Loucy (cell line): ENCODE results near the gene TPI1.

Source experiments
- H2AFZ ChIP-seq: fragments of 200-600 bp; sonication (generic); 2 replicates; pipeline ENCODE4 v1.6.0; 2016; ENCODE audit warnings: antibody characterized with exemption, mild to moderate bottlenecking, low read length, moderate library complexity
- H3F3A ChIP-seq: fragments of 200-600 bp; 2 replicates; pipeline ENCODE4 v1.6.0; 2016; ENCODE audit warnings: antibody characterized with exemption, low read depth, mild to moderate bottlenecking
- H3K27me3 ChIP-seq: fragments of 200-600 bp; sonication (generic); 2 replicates; pipeline ENCODE4 v1.6.1; 2014; ENCODE audit warnings: low read length, mild to moderate bottlenecking; ENCODE audit not compliant: insufficient read depth, poor library complexity, severe bottlenecking
- H3K36me3 ChIP-seq: fragments of 200-600 bp; sonication (generic); 2 replicates; pipeline ENCODE4 v1.6.1; 2016; ENCODE audit warnings: low read length; ENCODE audit not compliant: insufficient read depth
- H3K4me1 ChIP-seq: fragments of 200-600 bp; sonication (generic); 2 replicates; pipeline ENCODE4 v1.5.1; 2014; ENCODE audit warnings: low read length, mild to moderate bottlenecking; ENCODE audit not compliant: insufficient read depth, poor library complexity, severe bottlenecking
- H3K4me2 ChIP-seq: fragments of 200-600 bp; sonication (generic); 2 replicates; pipeline ENCODE4 v1.6.0; 2014; ENCODE audit warnings: antibody characterized with exemption, low read length, low read depth, mild to moderate bottlenecking; ENCODE audit not compliant: poor library complexity, severe bottlenecking
- H3K4me3 ChIP-seq: fragments of 200-600 bp; sonication (generic); 2 replicates; pipeline ENCODE4 v1.5.1; 2014; ENCODE audit warnings: low read length, mild to moderate bottlenecking, mixed read lengths; ENCODE audit not compliant: poor library complexity, severe bottlenecking
- H3K79me2 ChIP-seq: fragments of 200-600 bp; sonication (generic); 2 replicates; pipeline ENCODE4 v1.6.1; 2014; ENCODE audit warnings: low read length; ENCODE audit not compliant: insufficient read depth
- H3K9ac ChIP-seq: fragments of 200-600 bp; sonication (generic); 2 replicates; pipeline ENCODE4 v1.6.0; 2014; ENCODE audit warnings: mild to moderate bottlenecking, low read depth, low read length, moderate library complexity; ENCODE audit not compliant: poor library complexity, severe bottlenecking
- H3K9me2 ChIP-seq: fragments of 200-600 bp; sonication (generic); replicated peaks from 2 replicates; pipeline ENCODE4 v1.6.1; 2016; ENCODE audit warnings: low read depth, low read length, mixed read lengths
- H3K9me3 ChIP-seq: fragments of 200-600 bp; sonication (generic); 2 replicates; pipeline ENCODE4 v1.6.1; 2014; ENCODE audit warnings: mild to moderate bottlenecking, antibody characterized with exemption, low read length, low read depth; ENCODE audit not compliant: insufficient read depth
- H4K20me1 ChIP-seq: fragments of 200-600 bp; sonication (generic); 2 replicates; pipeline ENCODE4 v1.6.0; 2014; ENCODE audit warnings: antibody characterized with exemption, low read length, mild to moderate bottlenecking; ENCODE audit not compliant: insufficient read depth, poor library complexity, severe bottlenecking
- CTCF ChIP-seq: fragments of 200-600 bp; sonication (generic); conservative IDR thresholded peaks from 2 replicates; pipeline ENCODE4 v1.5.1; 2014; ENCODE audit warnings: mild to moderate bottlenecking, antibody characterized with exemption, low read length
- EZH2phosphoT487 ChIP-seq: fragments of 200-600 bp; IDR thresholded peaks from 2 replicates; pipeline ENCODE4 v1.6.1; 2018; ENCODE audit warnings: antibody characterized with exemption, mild to moderate bottlenecking, moderate library complexity, borderline replicate concordance

Gene TPI1

GRCh38 chr12:6914947-6915788 lies 47.8 kb downstream of the TPI1 start:
- no peaks in the 10 kb centered on the region for H3K9me3 ChIP-seq
- H3K4me3 ChIP-seq: peak overlapping the region; percentile 86
- peaks cover 43% of the 10 kb centered on the region for H3K79me2 ChIP-seq
- H3K4me1 ChIP-seq: peaks cover 37% of the 10 kb centered on the region
- no peak for TF ChIP-seq CTCF
- TF ChIP-seq EZH2phosphoT487: no peak
- no peaks in the 10 kb centered on the region for H3K9me2 ChIP-seq
- peak overlapping the region; percentile 83; the same call in 1 of the 2 replicates for H2AFZ ChIP-seq
- H4K20me1 ChIP-seq: peaks cover 24% of the 10 kb centered on the region
- H3K27me3 ChIP-seq: no peaks in the 10 kb centered on the region
- peak overlapping the region; percentile 80 for H3K9ac ChIP-seq
- H3K4me2 ChIP-seq: peak overlapping the region; percentile 96
- 0 out of 2 replicates have a peak, but pooled peaks cover 4% of the 10 kb centered on the region for H3F3A ChIP-seq
- H3K36me3 ChIP-seq: peaks cover 20% of the 10 kb centered on the region; the same call in 1 of the 2 replicates

GRCh38 chr12:6915789-6916285 lies 48.5 kb downstream of the TPI1 start:
- Histone ChIP-seq H3K9ac (peak overlapping the region; percentile 80), H3K9me2 (no peaks in the 10 kb centered on the region), H2AFZ (no peak overlapping the region), H3K4me3 (peak overlapping the region; percentile 86), H3K4me2 (peak overlapping the region; percentile 96), H3F3A (0 out of 2 replicates have a peak, but pooled peaks cover 4% of the 10 kb centered on the region), H3K36me3 (peaks cover 20% of the 10 kb centered on the region; the same call in 1 of the 2 replicates), H4K20me1 (peaks cover 24% of the 10 kb centered on the region), H3K27me3 (no peaks in the 10 kb centered on the region), H3K4me1 (peaks cover 37% of the 10 kb centered on the region), H3K79me2 (peaks cover 43% of the 10 kb centered on the region), H3K9me3 (no peaks in the 10 kb centered on the region)
- no peak for TF ChIP-seq CTCF
- TF ChIP-seq EZH2phosphoT487: no peak

GRCh38 chr12:6916426-6917200 lies 49.3 kb downstream of the TPI1 start:
- Histone ChIP-seq H3K9me2 (no peaks in the 10 kb centered on the region), H3K27me3 (no peaks in the 10 kb centered on the region), H3K9ac (peak overlapping the region; percentile 80), H4K20me1 (peaks cover 24% of the 10 kb centered on the region), H3K4me2 (peak overlapping the region; percentile 96), H3K79me2 (peaks cover 43% of the 10 kb centered on the region), H3F3A (no peaks in the 10 kb centered on the region), H3K9me3 (no peaks in the 10 kb centered on the region), H3K4me1 (peaks cover 37% of the 10 kb centered on the region), H3K4me3 (peak overlapping the region; percentile 86), H2AFZ (no peak overlapping the region), H3K36me3 (peaks cover 24% of the 10 kb centered on the region; the same call in 1 of the 2 replicates)
- TF ChIP-seq CTCF (no peak), EZH2phosphoT487 (no peak)
